K562 (cell line): ENCODE measurements around the gene RNF13. TPM values are rescaled to one million over a fixed set of nuclear protein-coding genes. Genes with fewer than 3 reads are reported as not detected.

Source experiments
- ATAC-seq: fragments of 200-7000 bp; cut with Tn5 transposase; 3 replicates; pipeline ENCODE4 v1.9.1; 2020; ENCODE audit warnings: moderate library complexity
- BruUV-seq: library from RNA; stranded (reverse); fragments of 400-500 nt; replicated peaks from 2 replicates; lab custom pipeline; 2021; lab: Mats Ljungman, UMichigan
- CTCF ChIA-PET: fragments of 300-600 bp; formaldehyde crosslinking; extraction: SDS; loops from one replicate; lab custom pipeline; 2021; ENCODE audit warnings: low intra/inter-chr PET ratio; lab: Yijun Ruan, JAX
- POLR2A ChIA-PET: fragments of 300-600, 350-650 bp; sonication (Branson Sonifier 250); formaldehyde crosslinking; extraction: SDS; loops from one replicate; lab custom pipeline; 2021; ENCODE audit warnings: antibody characterized with exemption, inconsistent platforms; lab: Yijun Ruan, JAX
- DNase-seq, 4 experiments: peaks; one replicate each; pipeline versions ENCODE4 v3.0.0 to v3.0.0-alpha.2; 2011 to 2018; ENCODE audit warnings: low spot score in 3 of 4, mixed read lengths in 3 of 4; ENCODE audit errors: extremely low read depth in 1 of 4
- FAIRE-seq: peaks from 2 replicates; lab custom pipeline; 2011; peaks lifted over from hg19 to GRCh38; lab: Jason Lieb, UNC
- H2AFZ ChIP-seq: 2 replicates; pipeline ENCODE4 v1.6.0; 2011; ENCODE audit warnings: low read depth, low read length, control low read depth, inconsistent platforms
- H3K27ac ChIP-seq: fragments of 200-600 bp; 3 replicates; pipeline ENCODE4 v1.8.0; 2011; ENCODE audit warnings: low read depth, mild to moderate bottlenecking, control low read depth, inconsistent platforms, low read length, moderate library complexity, mixed read lengths; ENCODE audit errors: extremely low read depth
- H3K27me3 ChIP-seq, 2 experiments: fragments of 300-600 bp in 1 of 2; 2 replicates in 1 of 2; 3 replicates in 1 of 2; pipeline versions ENCODE4 v1.6.0 to v1.8.0; 2011; ENCODE audit warnings: inconsistent platforms in 2 of 2, low read length in 2 of 2, mild to moderate bottlenecking in 1 of 2, mixed read lengths in 1 of 2, moderate library complexity in 1 of 2; ENCODE audit not compliant: control insufficient read depth in 2 of 2, insufficient read depth in 2 of 2
- H3K36me3 ChIP-seq: fragments of 300-600 bp; 3 replicates; pipeline ENCODE4 v1.8.0; 2011; ENCODE audit warnings: mild to moderate bottlenecking, low read length, inconsistent platforms; ENCODE audit not compliant: control insufficient read depth, insufficient read depth
- H3K4me1 ChIP-seq, 2 experiments: fragments of 200-600 bp in 1 of 2; replicated peaks in 1 of 2; 2 replicates in 1 of 2; 3 replicates in 1 of 2; pipeline versions ENCODE4 v1.5.1 to v1.8.0; 2011; ENCODE audit warnings: inconsistent platforms in 2 of 2, low read length in 2 of 2, mild to moderate bottlenecking in 1 of 2, mixed read lengths in 1 of 2, moderate library complexity in 1 of 2; ENCODE audit not compliant: control insufficient read depth in 2 of 2, insufficient read depth in 2 of 2
- H3K4me2 ChIP-seq: 2 replicates; pipeline ENCODE4 v1.6.1; 2011; ENCODE audit warnings: low read length, control low read depth, inconsistent platforms, mixed read lengths; ENCODE audit not compliant: insufficient read depth
- H3K4me3 ChIP-seq: fragments of 200-600 bp; sonication (generic), shearing (Covaris generic); 2 replicates; pipeline ENCODE4 v1.5.1; 2016; ENCODE audit warnings: control low read depth, inconsistent platforms
- H3K79me2 ChIP-seq: fragments of 200-600 bp; 3 replicates; pipeline ENCODE4 v1.8.0; 2011; ENCODE audit warnings: low read length, inconsistent platforms; ENCODE audit not compliant: control insufficient read depth, insufficient read depth
- H3K9ac ChIP-seq, 2 experiments: 2 replicates each; pipeline versions ENCODE4 v1.6.0 to v1.6.1; 2011; ENCODE audit warnings: low read depth in 2 of 2, low read length in 2 of 2, control low read depth in 1 of 2, inconsistent platforms in 1 of 2, mild to moderate bottlenecking in 1 of 2, mixed read lengths in 1 of 2; ENCODE audit not compliant: insufficient read depth in 1 of 2
- H3K9me1 ChIP-seq: one replicate; pipeline ENCODE4 v1.6.0; 2011; ENCODE audit warnings: inconsistent platforms, mild to moderate bottlenecking, low read length, moderate library complexity; ENCODE audit not compliant: control insufficient read depth, insufficient read depth
- H3K9me3 ChIP-seq: replicated peaks from 2 replicates; pipeline ENCODE4 v1.5.1; 2011; ENCODE audit warnings: low read depth, low read length, inconsistent platforms; ENCODE audit not compliant: control insufficient read depth, insufficient read depth
- H4K20me1 ChIP-seq: replicated peaks from 2 replicates; pipeline ENCODE4 v1.6.1; 2011; ENCODE audit warnings: low read length, inconsistent platforms, mixed read lengths; ENCODE audit not compliant: control insufficient read depth, insufficient read depth
- BRF1 ChIP-seq: IDR thresholded peaks from 3 replicates; pipeline ENCODE4 v1.6.1; 2011; ENCODE audit warnings: borderline replicate concordance, mild to moderate bottlenecking; ENCODE audit not compliant: insufficient read length; ENCODE audit errors: extremely low read depth
- NR3C1 ChIP-seq: sonication (generic); formaldehyde crosslinking; IDR thresholded peaks from 2 replicates; pipeline ENCODE4 v1.8.1; 2022; ENCODE audit warnings: missing genetic modification reagents
- RREB1 ChIP-seq: fragments of 250-450 bp; sonication (Bioruptor Pico); IDR thresholded peaks from 2 replicates; pipeline ENCODE4 v1.4.0; 2020
- SRSF3 ChIP-seq: fragments of 200-400 bp; formaldehyde crosslinking; IDR thresholded peaks from 2 replicates; pipeline ENCODE4 v1.6.1; 2016; ENCODE audit warnings: mild to moderate bottlenecking, low read length, moderate library complexity; ENCODE audit not compliant: insufficient read depth
- U2AF1 ChIP-seq: fragments of 200-400 bp; formaldehyde crosslinking; optimal IDR thresholded peaks from 2 replicates; pipeline ENCODE3; 2017; ENCODE audit warnings: mild to moderate bottlenecking, low read depth, low read length, moderate library complexity
- U2AF2 ChIP-seq: fragments of 200-400 bp; formaldehyde crosslinking; optimal IDR thresholded peaks from 2 replicates; pipeline ENCODE3; 2017; ENCODE audit warnings: low read depth, mild to moderate bottlenecking, low read length
- ZNF165 ChIP-seq: fragments of 250-450 bp; sonication (Bioruptor Pico); IDR thresholded peaks from 2 replicates; pipeline ENCODE4 v1.4.0; 2020; ENCODE audit warnings: borderline replicate concordance
- WGBS: fragments of 100-300 bp; shearing (Covaris generic); methylation state at CpG from one replicate; pipeline ENCODE4 v1.1.6; 2016; ENCODE audit warnings: low coverage, mixed read lengths; ENCODE audit not compliant: insufficient coverage; ENCODE audit errors: missing lambda C conversion rate; 5-methylcytosine and 5-hydroxymethylcytosine counted together
- in situ Hi-C: fragments of 300-500 bp; cut with MboI; formaldehyde crosslinking; loops from 4 replicates; pipeline ENCODE4 v1.15.0; 2018; ENCODE audit warnings: inconsistent platforms, mixed read lengths
- intact Hi-C: fragments of 100-400 bp; cut with micrococcal nuclease; formaldehyde crosslinking; loops from 2 replicates; pipeline ENCODE4 v1.14.2; 2022
- polyA plus RNA-seq, 8 experiments: library from polyadenylated mRNA; depleted of rRNA in 4 of 8; stranded (reverse) in 5 of 8; unstranded in 3 of 8; fragments of >200 nt; fragmentation: Nextera tagmentation in 2 of 8; fragmentation: Illumina TruSeq in 1 of 8; extraction: Ambion mirVana in 2 of 8; extraction: Trizol in 1 of 8; gene quantifications; 2 replicates each; pipeline versions ENCODE4 v1.2.1 to v1.2.3, GENCODE V29; 2011 to 2014; ENCODE audit warnings: inconsistent platforms in 1 of 8, missing spikeins in 1 of 8
- total RNA-seq, 7 experiments: library from RNA; depleted of rRNA in 6 of 7; stranded (reverse); fragments of >200 nt in 6 of 7; fragmentation: Illumina TruSeq in 2 of 7; extraction: Trizol in 2 of 7; gene quantifications; 2 replicates each; pipeline versions ENCODE4 v1.2.1 to v1.2.3, GENCODE V29; 2011 to 2021; ENCODE audit warnings: low replicate concordance in 1 of 7

RNF13 gene
- total and polyA plus RNA-seq, 9 of the 15 experiments (the other 6 are each of a cell fraction or from before 2014, with no cell fraction given): 12.7 to 35.8 (median 18.9) TPM

GRCh38 chr3:149801639-149802038 is 11.4 kb upstream of the RNF13 start:
- BruUV-seq: no TSS peak
- no peak for ATAC-seq
- POLR2A ChIA-PET: interaction anchor here (0.9 kb wide), 1 partner anchor 13 kb away, joined by 3 read pairs; no protein-coding TSS in a partner anchor
- in situ Hi-C loops: no loop called here
- no peak for FAIRE-seq
- CTCF ChIA-PET: no interaction called here
- H3K36me3 ChIP-seq: no peaks in the 10 kb centered on the region
- intact Hi-C loops: no loop called here
- no peak overlapping the region for H3K4me3 ChIP-seq
- no peak overlapping the region for H3K4me2 ChIP-seq
- H3K9ac ChIP-seq: no peak overlapping the region
- 4% methylated on average over 5 of the region's 5 CpGs for WGBS
- DNase-seq: no peak
- no peaks in the 10 kb centered on the region for H3K4me1 ChIP-seq
- no peaks in the 10 kb centered on the region for H3K9me1 ChIP-seq
- H3K27ac ChIP-seq: no peak overlapping the region
- H3K27me3 ChIP-seq: no peaks in the 10 kb centered on the region
- H3K79me2 ChIP-seq: no peaks in the 10 kb centered on the region
- no peak overlapping the region for H2AFZ ChIP-seq
- no peaks in the 10 kb centered on the region for H3K9me3 ChIP-seq
- H4K20me1 ChIP-seq: no peaks in the 10 kb centered on the region
- TF ChIP-seq U2AF2 (no peak), U2AF1 (no peak), ZNF165 (CRISPR knock-in tag) (no peak), RREB1 (no peak), BRF1 (no peak), NR3C1 (CRISPR knock-in tag) (no peak), SRSF3 (no peak)
